ENCODE measurements around the gene ADD3.

The ADD3 gene

GRCh38 chr10:110033701-110034235, 26.0 kb downstream of the ADD3 start:
- no peak for TF ChIP-seq CTCF (IDR thresholded peaks at IDR 0.05; ENCODE audit: low read depth, low read length, missing control alignments)
- no peak for DNase-seq (ENCODE audit: low read depth)
- no peak overlapping the region for H3K4me3 ChIP-seq (ENCODE audit: low read depth, low read length)

GRCh38 chr10:110034596-110034995, 26.8 kb downstream of the ADD3 start:
- no peak for TF ChIP-seq CTCF (IDR thresholded peaks at IDR 0.05; ENCODE audit: low read depth, low read length, missing control alignments)
- no peak for DNase-seq (ENCODE audit: low read depth)
- no peak overlapping the region for H3K4me3 ChIP-seq (ENCODE audit: low read depth, low read length)

- no peak for DNase-seq (ENCODE audit: low read depth)
- no peak for TF ChIP-seq CTCF (IDR thresholded peaks at IDR 0.05; ENCODE audit: low read depth, low read length, missing control alignments)
- H3K4me3 ChIP-seq (ENCODE audit: low read depth, low read length) = no peak overlapping the region
Measured at GRCh38 chr10:110035070-110035921, 27.5 kb downstream of the ADD3 start.

GRCh38 chr10:110036640-110037039, 28.9 kb downstream of the ADD3 start:
- DNase-seq (ENCODE audit: low read depth) = no peak
- H3K4me3 ChIP-seq (ENCODE audit: low read depth, low read length) = no peak overlapping the region
- no peak for TF ChIP-seq CTCF (IDR thresholded peaks at IDR 0.05; ENCODE audit: low read depth, low read length, missing control alignments)

- TF ChIP-seq CTCF (IDR thresholded peaks at IDR 0.05; ENCODE audit: low read depth, low read length, missing control alignments) = no peak
- no peak for DNase-seq (ENCODE audit: low read depth)
- no peak overlapping the region for H3K4me3 ChIP-seq (ENCODE audit: low read depth, low read length)
Measured at GRCh38 chr10:110039254-110039653, 31.5 kb downstream of the ADD3 start.

- no peak overlapping the region for H3K4me3 ChIP-seq (ENCODE audit: low read depth, low read length)
- TF ChIP-seq CTCF (IDR thresholded peaks at IDR 0.05; ENCODE audit: low read depth, low read length, missing control alignments) = no peak
- no peak for DNase-seq (ENCODE audit: low read depth)
Measured at GRCh38 chr10:110040108-110040507, 32.3 kb downstream of the ADD3 start.
